GM12873 (cell line): ENCODE data around the gene KIZ.

ENCODE experiments used
- TF ChIP-seq, protein P1 (sequence below): IDR thresholded peaks from 2 replicates; pipeline ENCODE4 v1.5.1; 2012; ENCODE audit warnings: low read depth, mild to moderate bottlenecking, moderate library complexity, low read length, control low read depth; ENCODE audit not compliant: insufficient read depth; ENCODE audit errors: missing control alignments

KIZ gene

GRCh38 chr20:21219686-21220085 is 93.8 kb downstream of the KIZ start:
- TF ChIP-seq, protein P1, sequence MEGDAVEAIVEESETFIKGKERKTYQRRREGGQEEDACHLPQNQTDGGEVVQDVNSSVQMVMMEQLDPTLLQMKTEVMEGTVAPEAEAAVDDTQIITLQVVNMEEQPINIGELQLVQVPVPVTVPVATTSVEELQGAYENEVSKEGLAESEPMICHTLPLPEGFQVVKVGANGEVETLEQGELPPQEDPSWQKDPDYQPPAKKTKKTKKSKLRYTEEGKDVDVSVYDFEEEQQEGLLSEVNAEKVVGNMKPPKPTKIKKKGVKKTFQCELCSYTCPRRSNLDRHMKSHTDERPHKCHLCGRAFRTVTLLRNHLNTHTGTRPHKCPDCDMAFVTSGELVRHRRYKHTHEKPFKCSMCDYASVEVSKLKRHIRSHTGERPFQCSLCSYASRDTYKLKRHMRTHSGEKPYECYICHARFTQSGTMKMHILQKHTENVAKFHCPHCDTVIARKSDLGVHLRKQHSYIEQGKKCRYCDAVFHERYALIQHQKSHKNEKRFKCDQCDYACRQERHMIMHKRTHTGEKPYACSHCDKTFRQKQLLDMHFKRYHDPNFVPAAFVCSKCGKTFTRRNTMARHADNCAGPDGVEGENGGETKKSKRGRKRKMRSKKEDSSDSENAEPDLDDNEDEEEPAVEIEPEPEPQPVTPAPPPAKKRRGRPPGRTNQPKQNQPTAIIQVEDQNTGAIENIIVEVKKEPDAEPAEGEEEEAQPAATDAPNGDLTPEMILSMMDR, result no peak

DNA sequence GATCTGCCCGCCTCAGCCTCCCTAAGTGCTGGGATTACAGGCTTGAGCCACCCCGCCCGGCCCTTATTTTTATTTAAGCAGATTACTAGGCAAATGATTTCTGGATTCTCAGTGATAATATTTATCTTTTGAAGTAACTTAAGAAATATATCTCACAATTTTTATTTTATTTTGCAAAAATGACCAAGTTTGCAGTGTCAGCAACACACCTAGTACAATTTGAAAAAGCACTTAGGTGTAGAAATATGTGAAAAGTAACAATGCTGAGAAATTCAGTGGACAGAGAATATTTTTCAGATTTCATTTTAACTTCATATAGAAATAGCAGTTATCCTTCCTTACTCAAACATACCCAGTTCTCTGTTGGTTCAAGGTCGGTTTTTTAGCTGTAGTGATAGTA is 98.3 kb downstream of the KIZ start:
- TF ChIP-seq, protein P1, result no peak

DNA sequence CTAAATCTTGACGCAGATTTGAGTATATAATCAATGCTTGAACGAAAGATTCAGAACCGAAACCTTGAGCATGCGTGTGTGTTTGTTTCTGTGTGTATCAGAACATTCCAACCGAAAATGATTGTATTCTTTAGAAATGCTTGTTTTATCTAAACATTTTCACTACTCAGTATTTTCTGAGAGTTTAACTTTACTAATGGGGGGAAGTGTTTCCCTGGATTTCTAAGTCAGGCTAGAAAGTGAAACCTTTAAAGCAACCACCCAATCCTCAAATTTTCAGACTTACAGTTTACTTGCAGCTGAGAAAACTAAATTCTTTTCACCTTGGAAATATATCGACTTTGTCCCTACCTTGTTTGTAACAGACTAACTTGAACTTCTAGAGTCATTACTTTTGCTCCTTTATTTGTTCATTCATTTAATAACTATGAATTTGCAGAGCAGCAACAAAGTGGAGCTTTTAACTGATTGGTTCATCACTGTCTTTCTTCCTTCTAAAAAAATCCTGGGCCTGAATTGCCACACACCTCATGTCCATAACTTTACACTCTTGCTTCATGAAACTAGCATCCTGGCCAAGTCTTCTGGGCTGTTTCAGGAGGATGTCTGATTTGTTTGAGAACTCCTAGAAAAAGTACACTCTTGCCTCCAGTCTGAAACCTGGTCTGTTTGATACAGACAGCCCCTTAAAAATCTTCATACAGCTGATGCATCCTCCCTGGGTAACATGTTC is 99.5 kb downstream of the KIZ start:
- TF ChIP-seq, protein P1, result no peak

DNA sequence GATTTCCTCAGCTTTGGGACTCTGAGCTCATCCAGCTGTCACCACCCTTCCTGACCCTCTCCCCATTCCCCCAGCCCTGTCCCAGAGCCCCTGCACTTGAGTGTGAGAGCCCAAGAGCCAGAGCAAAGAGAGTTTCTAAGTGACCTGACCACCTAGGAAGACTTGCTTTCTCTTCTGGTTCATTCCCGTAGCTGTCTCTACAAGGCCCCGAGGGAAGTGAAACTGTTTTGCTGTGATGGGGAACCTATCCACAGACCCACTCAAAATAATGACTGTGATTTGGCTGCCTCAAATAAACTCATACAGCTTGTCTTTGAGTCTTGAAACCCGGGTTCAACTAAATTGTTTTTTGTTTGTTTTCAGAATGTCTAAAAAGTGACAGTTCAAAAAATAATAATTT is 102.6 kb downstream of the KIZ start:
- TF ChIP-seq, protein P1, result no peak

- TF ChIP-seq, protein P1, result no peak
These were observed 103.3 kb downstream of the KIZ start for GRCh38 chr20:21229163-21229562.

- TF ChIP-seq, protein P1, result no peak
These were observed 104.3 kb downstream of the KIZ start for GRCh38 chr20:21230220-21230619.

DNA sequence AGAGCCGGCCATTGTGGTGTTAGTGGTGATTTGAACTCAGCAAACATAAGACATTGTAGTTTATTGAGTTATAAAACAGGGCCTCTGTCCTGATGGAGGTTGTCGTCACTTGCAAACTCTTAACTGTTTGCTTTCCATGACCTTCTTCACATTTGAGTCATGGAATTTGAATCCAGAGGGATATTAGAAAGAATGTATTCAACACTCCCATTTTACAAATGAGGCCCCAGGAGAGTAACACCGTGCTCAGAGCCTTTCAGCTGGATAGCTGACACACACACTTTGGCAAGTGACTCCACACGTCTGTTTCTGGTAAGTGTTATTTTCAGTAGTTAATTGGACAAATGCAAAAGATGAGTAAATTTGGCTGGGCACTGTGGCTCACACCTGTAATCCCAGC is 104.8 kb downstream of the KIZ start:
- TF ChIP-seq, protein P1, result no peak
